ENCODE results near the gene CACNA1D.

CACNA1D gene

GRCh38 chr3:53545996-53546359, 51.6 kb downstream of the CACNA1D start:
- H3K9me3 ChIP-seq (ENCODE audit: control insufficient read depth, low read length), result no peaks in the 10 kb centered on the region
- H3K27ac ChIP-seq (ENCODE audit: low read depth, low read length, severe bottlenecking), result no peak overlapping the region

GRCh38 chr3:53547327-53547726, 52.9 kb downstream of the CACNA1D start:
- H3K4me1 ChIP-seq (ENCODE audit: control insufficient read depth, insufficient read depth, low read length, poor library complexity, severe bottlenecking), result no peaks in the 10 kb centered on the region
- WGBS, 2 experiments (ENCODE audit: insufficient coverage in 2 of 2), result 89% methylated on average over 7 to 8 of the region's 8 CpGs

More at GRCh38 chr3:53545996-53546359, 51.6 kb downstream of the CACNA1D start:
- no peak overlapping the region for H3K4me3 ChIP-seq (ENCODE audit: extremely low read depth, insufficient read depth, low read length, poor library complexity, severe bottlenecking)
- H3K36me3 ChIP-seq (ENCODE audit: control insufficient read depth, insufficient read depth, low read length), result no peaks in the 10 kb centered on the region
- 69 to 92% methylated on average over 4 to 6 of the region's 7 CpGs for WGBS, 2 experiments (ENCODE audit: insufficient coverage in 2 of 2)
- H3K4me1 ChIP-seq (ENCODE audit: control insufficient read depth, insufficient read depth, low read length, poor library complexity, severe bottlenecking), result no peaks in the 10 kb centered on the region

GRCh38 chr3:53550005-53550620, 55.7 kb downstream of the CACNA1D start:
- Histone ChIP-seq H3K4me3 (ENCODE audit: extremely low read depth, insufficient read depth, low read length, poor library complexity, severe bottlenecking) (no peak overlapping the region), H3K27ac (ENCODE audit: low read depth, low read length, severe bottlenecking) (no peak overlapping the region), H3K36me3 (ENCODE audit: control insufficient read depth, insufficient read depth, low read length) (no peaks in the 10 kb centered on the region), H3K9me3 (ENCODE audit: control insufficient read depth, low read length) (no peaks in the 10 kb centered on the region), H3K4me1 (ENCODE audit: control insufficient read depth, insufficient read depth, low read length, poor library complexity, severe bottlenecking) (no peaks in the 10 kb centered on the region)
- 88 to 91% methylated on average over 7 of the region's 8 CpGs for WGBS, 2 experiments (ENCODE audit: insufficient coverage in 2 of 2)

More at GRCh38 chr3:53547327-53547726, 52.9 kb downstream of the CACNA1D start:
- Histone ChIP-seq H3K36me3 (ENCODE audit: control insufficient read depth, insufficient read depth, low read length) (no peaks in the 10 kb centered on the region), H3K27ac (ENCODE audit: low read depth, low read length, severe bottlenecking) (no peak overlapping the region), H3K4me3 (ENCODE audit: extremely low read depth, insufficient read depth, low read length, poor library complexity, severe bottlenecking) (no peak overlapping the region), H3K9me3 (ENCODE audit: control insufficient read depth, low read length) (no peaks in the 10 kb centered on the region)

- WGBS, 2 experiments (ENCODE audit: insufficient coverage in 2 of 2), result 96 to 100% methylated on average over 2 to 4 of the region's 7 CpGs
- no peak overlapping the region for H3K4me3 ChIP-seq (ENCODE audit: extremely low read depth, insufficient read depth, low read length, poor library complexity, severe bottlenecking)
- no peaks in the 10 kb centered on the region for H3K9me3 ChIP-seq (ENCODE audit: control insufficient read depth, low read length)
- no peak overlapping the region for H3K27ac ChIP-seq (ENCODE audit: low read depth, low read length, severe bottlenecking)
- H3K36me3 ChIP-seq (ENCODE audit: control insufficient read depth, insufficient read depth, low read length), result no peaks in the 10 kb centered on the region
- H3K4me1 ChIP-seq (ENCODE audit: control insufficient read depth, insufficient read depth, low read length, poor library complexity, severe bottlenecking), result no peaks in the 10 kb centered on the region
Measured at GRCh38 chr3:53551324-53551723, 56.9 kb downstream of the CACNA1D start.

- Histone ChIP-seq H3K4me3 (ENCODE audit: extremely low read depth, insufficient read depth, low read length, poor library complexity, severe bottlenecking) (no peak overlapping the region), H3K4me1 (ENCODE audit: control insufficient read depth, insufficient read depth, low read length, poor library complexity, severe bottlenecking) (no peaks in the 10 kb centered on the region), H3K9me3 (ENCODE audit: control insufficient read depth, low read length) (no peaks in the 10 kb centered on the region), H3K36me3 (ENCODE audit: control insufficient read depth, insufficient read depth, low read length) (no peaks in the 10 kb centered on the region), H3K27ac (ENCODE audit: low read depth, low read length, severe bottlenecking) (no peak overlapping the region)
- WGBS, 2 experiments (ENCODE audit: insufficient coverage in 2 of 2), result no CpG with 5 or more reads among the region's 2 CpGs
Measured at GRCh38 chr3:53552730-53553129, 58.3 kb downstream of the CACNA1D start.

GRCh38 chr3:53553200-53553599, 58.8 kb downstream of the CACNA1D start:
- Histone ChIP-seq H3K36me3 (ENCODE audit: control insufficient read depth, insufficient read depth, low read length) (no peaks in the 10 kb centered on the region), H3K4me1 (ENCODE audit: control insufficient read depth, insufficient read depth, low read length, poor library complexity, severe bottlenecking) (no peaks in the 10 kb centered on the region), H3K9me3 (ENCODE audit: control insufficient read depth, low read length) (no peaks in the 10 kb centered on the region), H3K27ac (ENCODE audit: low read depth, low read length, severe bottlenecking) (no peak overlapping the region), H3K4me3 (ENCODE audit: extremely low read depth, insufficient read depth, low read length, poor library complexity, severe bottlenecking) (no peak overlapping the region)
- 0% methylated on average over 1 of the region's 5 CpGs; no CpG with 5 or more reads in 1 of the 2 experiments for WGBS, 2 experiments (ENCODE audit: insufficient coverage in 2 of 2)

GRCh38 chr3:53554559-53555067, 60.2 kb downstream of the CACNA1D start:
- Histone ChIP-seq H3K27ac (ENCODE audit: low read depth, low read length, severe bottlenecking) (no peak overlapping the region), H3K4me1 (ENCODE audit: control insufficient read depth, insufficient read depth, low read length, poor library complexity, severe bottlenecking) (no peaks in the 10 kb centered on the region), H3K4me3 (ENCODE audit: extremely low read depth, insufficient read depth, low read length, poor library complexity, severe bottlenecking) (no peak overlapping the region), H3K36me3 (ENCODE audit: control insufficient read depth, insufficient read depth, low read length) (no peaks in the 10 kb centered on the region), H3K9me3 (ENCODE audit: control insufficient read depth, low read length) (no peaks in the 10 kb centered on the region)
- WGBS, 2 experiments (ENCODE audit: insufficient coverage in 2 of 2), result 92 to 93% methylated on average over 2 of the region's 4 CpGs

GRCh38 chr3:53555068-53555588, 60.7 kb downstream of the CACNA1D start:
- Histone ChIP-seq H3K36me3 (ENCODE audit: control insufficient read depth, insufficient read depth, low read length) (no peaks in the 10 kb centered on the region), H3K27ac (ENCODE audit: low read depth, low read length, severe bottlenecking) (no peak overlapping the region), H3K4me1 (ENCODE audit: control insufficient read depth, insufficient read depth, low read length, poor library complexity, severe bottlenecking) (no peaks in the 10 kb centered on the region), H3K9me3 (ENCODE audit: control insufficient read depth, low read length) (no peaks in the 10 kb centered on the region), H3K4me3 (ENCODE audit: extremely low read depth, insufficient read depth, low read length, poor library complexity, severe bottlenecking) (no peak overlapping the region)
- WGBS, 2 experiments (ENCODE audit: insufficient coverage in 2 of 2), result 92 to 97% methylated on average over 2 to 3 of the region's 4 CpGs

- peaks cover 9% of the 10 kb centered on the region for H3K4me1 ChIP-seq (ENCODE audit: control insufficient read depth, insufficient read depth, low read length, poor library complexity, severe bottlenecking)
- H3K9me3 ChIP-seq (ENCODE audit: control insufficient read depth, low read length), result no peaks in the 10 kb centered on the region
- H3K27ac ChIP-seq (ENCODE audit: low read depth, low read length, severe bottlenecking), result no peak overlapping the region
- H3K4me3 ChIP-seq (ENCODE audit: extremely low read depth, insufficient read depth, low read length, poor library complexity, severe bottlenecking), result no peak overlapping the region
- no peaks in the 10 kb centered on the region for H3K36me3 ChIP-seq (ENCODE audit: control insufficient read depth, insufficient read depth, low read length)
- 72 to 80% methylated on average over 9 to 10 of the region's 11 CpGs for WGBS, 2 experiments (ENCODE audit: insufficient coverage in 2 of 2)
Measured at GRCh38 chr3:53566461-53567145, 72.2 kb downstream of the CACNA1D start.

- peak overlapping the region; percentile 20 for H3K27ac ChIP-seq (ENCODE audit: low read depth, low read length, severe bottlenecking)
- no CpG with 5 or more reads among the region's 2 CpGs for WGBS, 2 experiments (ENCODE audit: insufficient coverage in 2 of 2)
- H3K36me3 ChIP-seq (ENCODE audit: control insufficient read depth, insufficient read depth, low read length), result no peaks in the 10 kb centered on the region
- H3K4me3 ChIP-seq (ENCODE audit: extremely low read depth, insufficient read depth, low read length, poor library complexity, severe bottlenecking), result no peak overlapping the region
- peaks cover 9% of the 10 kb centered on the region for H3K4me1 ChIP-seq (ENCODE audit: control insufficient read depth, insufficient read depth, low read length, poor library complexity, severe bottlenecking)
- H3K9me3 ChIP-seq (ENCODE audit: control insufficient read depth, low read length), result no peaks in the 10 kb centered on the region
Measured at GRCh38 chr3:53570081-53570480, 75.7 kb downstream of the CACNA1D start.

GRCh38 chr3:53570709-53571108, 76.3 kb downstream of the CACNA1D start:
- H3K27ac ChIP-seq (ENCODE audit: low read depth, low read length, severe bottlenecking), result no peak overlapping the region
- H3K36me3 ChIP-seq (ENCODE audit: control insufficient read depth, insufficient read depth, low read length), result no peaks in the 10 kb centered on the region
- no peaks in the 10 kb centered on the region for H3K9me3 ChIP-seq (ENCODE audit: control insufficient read depth, low read length)
- H3K4me1 ChIP-seq (ENCODE audit: control insufficient read depth, insufficient read depth, low read length, poor library complexity, severe bottlenecking), result peaks cover 9% of the 10 kb centered on the region
- no peak overlapping the region for H3K4me3 ChIP-seq (ENCODE audit: extremely low read depth, insufficient read depth, low read length, poor library complexity, severe bottlenecking)
- 89 to 94% methylated on average over 2 of the region's 3 CpGs for WGBS, 2 experiments (ENCODE audit: insufficient coverage in 2 of 2)
